Pancreas (tissue), 10 donors: ENCODE results near the gene KRTAP10-2. TPM values are rescaled to one million over a fixed set of nuclear protein-coding genes. Genes with fewer than 3 reads are reported as not detected.

Experiments used
- ATAC-seq, 4 donors: fragments of 200-7000 bp; cut with Tn5 transposase; one replicate each; pipeline versions ENCODE4 v1.8.0 to v1.9.1; 2020; ENCODE audit warnings: mild to moderate bottlenecking in 4 of 4, moderate library complexity in 4 of 4
- DNase-seq, 6 donors: peaks; one replicate each; pipeline ENCODE4 v3.0.0-alpha.2; 2020
- FAIRE-seq: peaks from 2 replicates; lab custom pipeline; 2012; peaks lifted over from hg19 to GRCh38; lab: Jason Lieb, UNC
- H3K27ac ChIP-seq, 4 donors: fragments of 200-600 bp; sonication (generic); 1 replicate in 3 of 4; 2 replicates in 1 of 4; pipeline versions ENCODE4 v1.5.0 to v1.8.0; 2020
- H3K27me3 ChIP-seq, 4 donors: fragments of 200-600 bp; one replicate each; pipeline ENCODE4 v1.8.0; 2021
- H3K36me3 ChIP-seq, 3 donors: fragments of 200-600 bp; sonication (generic) in 1 of 3; one replicate each; pipeline versions ENCODE4 v1.5.0 to v1.8.0; 2020 to 2021
- H3K4me1 ChIP-seq, 3 donors: fragments of 200-600 bp; one replicate each; pipeline ENCODE4 v1.8.0; 2021
- H3K4me3 ChIP-seq, 4 donors: fragments of 200-600 bp; sonication (generic) in 2 of 4; one replicate each; pipeline versions ENCODE4 v1.5.0 to v1.8.0; 2020 to 2021
- H3K9me3 ChIP-seq, 4 donors: fragments of 200-600 bp; one replicate each; pipeline ENCODE4 v1.8.0; 2021
- CTCF ChIP-seq, 4 donors: fragments of 200-600 bp; sonication (generic) in 3 of 4; IDR thresholded peaks; one replicate each; pipeline versions ENCODE4 v1.5.0 to v1.8.0; 2021; ENCODE audit warnings: antibody characterized with exemption in 4 of 4
- WGBS, 2 donors: extraction: QIAGEN DNeasy Blood & Tissue Kit; methylation state at CpG; one replicate each; pipeline ENCODE4 v1.1.7; 2013; 5-methylcytosine and 5-hydroxymethylcytosine counted together
- intact Hi-C, 3 donors: fragments of 100-400 bp; cut with DNase I; formaldehyde crosslinking; loops; one replicate each; pipeline versions ENCODE4 v1.11.1 to v1.14.2; 2022
- polyA plus RNA-seq, 2 donors: library from polyadenylated mRNA; stranded (reverse); fragments of 200-250 nt; gene quantifications; one replicate each; pipeline ENCODE4 v1.2.3, GENCODE V29; 2013
- total RNA-seq, 6 donors: library from RNA; stranded (reverse); fragmentation: NEBNext Ultra II Directional in 4 of 6; extraction: Animal tissue kit (Norgen Biotek cat#: 25700) in 4 of 6; gene quantifications; one replicate each; pipeline versions ENCODE4 v1.2.1 to v1.2.4, GENCODE V29; 2021 to 2023
- donor health status: healthy with polysubstance abuse.
- donor health status: DM: no; HTN: no; CAD: no; lungs with moderate emphysema.
- donor health status: DM: no; HTN: no; CAD: no.
- donor health status: control.
- donor health status: control.
- donor health status: Bipolar disorder and iron deficiency.
- donor health status: DM: yes; HTN: yes; CAD: no.
- donor health status: DM: no; HTN: no; CAD: no.
- donor health status: DM: no; HTN: no; CAD: no.
- donor health status: DM: yes; HTN: yes; CAD: no.

KRTAP10-2 gene
- total and polyA plus RNA-seq, 8 donors: not detected

GRCh38 chr21:44533121-44533890, 18.0 kb downstream of the KRTAP10-2 start:
- DNase-seq (peak in 3 of 6 donors; percentile 8 to 72 (median 50)), FAIRE-seq (no peak), ATAC-seq (no peak)
- Histone ChIP-seq H3K36me3 (no peaks in the 10 kb centered on the region), H3K4me3 (no peak overlapping the region), H3K27ac (no peak overlapping the region), H3K27me3 (no peaks in the 10 kb centered on the region), H3K4me1 (no peaks in the 10 kb centered on the region), H3K9me3 (no peaks in the 10 kb centered on the region)
- no peak for TF ChIP-seq CTCF (IDR thresholded peaks at IDR 0.05)
- 77 to 88% methylated on average over 34 to 37 of the region's 37 CpGs for WGBS, 2 donors
- intact Hi-C loops: no loop called here

- Histone ChIP-seq H3K27ac (no peak overlapping the region), H3K36me3 (no peaks in the 10 kb centered on the region), H3K4me3 (no peak overlapping the region), H3K9me3 (no peaks in the 10 kb centered on the region), H3K4me1 (no peaks in the 10 kb centered on the region), H3K27me3 (no peaks in the 10 kb centered on the region)
- ATAC-seq (no peak), FAIRE-seq (no peak), DNase-seq (peak in 2 of 6 donors; percentile 1 to 47)
- TF ChIP-seq CTCF (IDR thresholded peaks at IDR 0.05): no peak
- WGBS, 2 donors: 76 to 85% methylated on average over 16 of the region's 16 CpGs
- intact Hi-C loops: no loop called here
Measured at GRCh38 chr21:44532712-44533111, 18.6 kb downstream of the KRTAP10-2 start.

- 64 to 73% methylated on average over 30 of the region's 30 CpGs for WGBS, 2 donors
- no peak overlapping the region for H3K27ac ChIP-seq
- no peaks in the 10 kb centered on the region for H3K27me3 ChIP-seq
- FAIRE-seq: no peak
- no peaks in the 10 kb centered on the region for H3K9me3 ChIP-seq
- TF ChIP-seq CTCF (IDR thresholded peaks at IDR 0.05): no peak
- H3K4me3 ChIP-seq: no peak overlapping the region
- ATAC-seq: no peak
- DNase-seq: peak in 3 of 6 donors; percentile 9 to 49 (median 48)
- no peaks in the 10 kb centered on the region for H3K4me1 ChIP-seq
- intact Hi-C loops: no loop called here
- no peaks in the 10 kb centered on the region for H3K36me3 ChIP-seq
Measured at GRCh38 chr21:44531606-44532564, 19.4 kb downstream of the KRTAP10-2 start.

- no peak for TF ChIP-seq CTCF (IDR thresholded peaks at IDR 0.05)
- H3K27ac ChIP-seq: no peak overlapping the region
- H3K9me3 ChIP-seq: no peaks in the 10 kb centered on the region
- intact Hi-C loops: no loop called here
- no peak for FAIRE-seq
- H3K36me3 ChIP-seq: no peaks in the 10 kb centered on the region
- no peak for ATAC-seq
- DNase-seq: peak in 1 of 6 donors; percentile 41
- H3K4me3 ChIP-seq: no peak overlapping the region
- H3K4me1 ChIP-seq: no peaks in the 10 kb centered on the region
- 65 to 73% methylated on average over 23 of the region's 23 CpGs for WGBS, 2 donors
- no peaks in the 10 kb centered on the region for H3K27me3 ChIP-seq
Measured at GRCh38 chr21:44530903-44531605, 20.3 kb downstream of the KRTAP10-2 start.
